ENCODE data around the gene DGKQ. TPM values are rescaled to one million over a fixed set of nuclear protein-coding genes. Genes with fewer than 3 reads are reported as not detected.

The DGKQ gene
- polyA plus RNA-seq, 2 of the 4 experiments (the other 2 are of a cell fraction), result 2.7 to 7.8 TPM

- ATAC-seq, result no peak
- FAIRE-seq, result no peak
- Histone ChIP-seq H3K9me3 (no peaks in the 10 kb centered on the region), H3K27ac (no peak overlapping the region), H3K4me2 (no peak overlapping the region), H3K4me1 (no peaks in the 10 kb centered on the region), H3K4me3 (no peak overlapping the region)
- WGBS (ENCODE audit: missing lambda C conversion rate), result 90% methylated on average over 4 of the region's 21 CpGs
- no peak for DNase-seq (ENCODE audit: low read depth in 1 of 2, low spot score in 1 of 2)
- ChIA-PET CTCF (no interaction called here), POLR2A (no interaction called here)
- TF ChIP-seq ZFP36 (IDR thresholded peaks at IDR 0.05; ENCODE audit: borderline replicate concordance, partially characterized antibody), result no peak
Measured at GRCh38 chr4:914531-914930, 58.8 kb downstream of the DGKQ start.

DNA sequence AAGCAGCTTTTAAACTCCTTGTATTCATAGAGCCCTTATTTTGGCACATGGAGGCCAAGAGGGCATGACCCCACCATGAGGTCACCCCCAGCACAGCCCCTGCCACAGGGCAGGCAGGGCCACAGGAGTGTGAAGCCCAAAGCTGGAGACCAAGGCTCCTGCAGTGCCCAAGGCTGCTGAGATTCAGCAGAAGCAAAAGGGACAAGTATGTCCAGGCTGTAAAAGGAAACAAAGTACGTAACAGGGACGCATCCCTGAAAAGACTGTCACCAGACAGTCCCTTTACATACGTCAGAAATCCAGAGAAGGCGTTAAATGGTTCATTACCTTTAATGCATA lies 60.1 kb downstream of the DGKQ start:
- Histone ChIP-seq H3K27ac (no peak overlapping the region), H3K4me1 (no peaks in the 10 kb centered on the region), H3K4me2 (no peak overlapping the region), H3K9me3 (no peaks in the 10 kb centered on the region), H3K4me3 (no peak overlapping the region)
- no peak for TF ChIP-seq JUNB (IDR thresholded peaks at IDR 0.05)
- no peak for TF ChIP-seq JUN (IDR thresholded peaks at IDR 0.05)
- no peak for TF ChIP-seq BHLHE40 (IDR thresholded peaks at IDR 0.05; ENCODE audit: low read depth, low read length)
- no peak for TF ChIP-seq CHD2 (IDR thresholded peaks at IDR 0.05; ENCODE audit: low read length, partially characterized antibody)
- TF ChIP-seq NPAS2 (CRISPR knock-in tag; IDR thresholded peaks at IDR 0.05; ENCODE audit: borderline replicate concordance), result no peak
- no peak for TF ChIP-seq HES2 (IDR thresholded peaks at IDR 0.05)
- ATAC-seq (no peak), FAIRE-seq (no peak), DNase-seq (ENCODE audit: low read depth in 1 of 2, low spot score in 1 of 2) (no peak)
- ChIA-PET CTCF (no interaction called here), POLR2A (no interaction called here)
- 90% methylated on average over 4 of the region's 4 CpGs for WGBS (ENCODE audit: missing lambda C conversion rate)

DNA sequence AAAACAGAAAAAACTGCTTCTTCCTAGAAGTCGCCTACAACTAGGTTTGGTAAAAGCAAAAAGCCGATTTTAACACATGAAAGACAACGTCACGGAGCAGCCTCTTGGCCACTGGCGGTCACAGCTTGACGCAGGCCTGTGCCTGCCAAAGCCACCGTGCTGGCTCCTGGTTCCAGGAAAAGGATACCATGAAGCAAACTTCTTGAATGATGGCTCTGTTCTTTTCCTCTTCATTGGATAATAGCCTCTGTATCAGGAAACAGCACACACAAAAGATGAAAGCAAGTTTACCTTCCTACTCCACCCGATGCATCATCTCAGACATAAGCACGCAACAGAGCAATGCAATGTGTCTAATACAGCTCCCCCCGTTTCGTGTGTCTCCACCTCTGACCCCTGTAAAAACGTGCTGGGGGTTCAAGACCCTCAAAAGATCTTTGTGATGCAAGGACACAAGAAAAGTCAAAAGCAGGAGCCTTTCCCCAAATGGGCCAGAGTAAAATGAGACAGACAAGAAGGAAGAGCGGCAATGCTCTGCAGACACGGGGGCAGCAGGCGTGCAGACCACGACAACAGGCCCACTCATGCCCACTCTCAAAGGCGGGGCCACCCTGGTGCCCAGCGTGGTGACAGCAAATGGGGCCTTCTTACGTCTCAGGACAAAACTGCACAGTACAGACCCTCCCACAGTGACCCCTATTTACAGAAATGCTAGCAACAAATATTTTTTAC lies 60.7 kb downstream of the DGKQ start:
- DNase-seq (ENCODE audit: low read depth in 1 of 2, low spot score in 1 of 2) (no peak), ATAC-seq (no peak), FAIRE-seq (no peak)
- H3K4me2 ChIP-seq, result no peak overlapping the region
- H3K4me3 ChIP-seq, result no peak overlapping the region
- TF ChIP-seq ZNF302 (CRISPR knock-in tag; IDR thresholded peaks at IDR 0.05) (no peak), ZSCAN20 (CRISPR knock-in tag; IDR thresholded peaks at IDR 0.05) (no peak), TP53 (CRISPR knock-in tag; IDR thresholded peaks at IDR 0.05) (no peak)
- CTCF ChIA-PET, result no interaction called here
- no peak overlapping the region for H3K27ac ChIP-seq
- POLR2A ChIA-PET, result no interaction called here
- H3K9me3 ChIP-seq, result no peaks in the 10 kb centered on the region
- H3K4me1 ChIP-seq, result no peaks in the 10 kb centered on the region
- WGBS (ENCODE audit: missing lambda C conversion rate), result 67% methylated on average over 19 of the region's 19 CpGs

DNA sequence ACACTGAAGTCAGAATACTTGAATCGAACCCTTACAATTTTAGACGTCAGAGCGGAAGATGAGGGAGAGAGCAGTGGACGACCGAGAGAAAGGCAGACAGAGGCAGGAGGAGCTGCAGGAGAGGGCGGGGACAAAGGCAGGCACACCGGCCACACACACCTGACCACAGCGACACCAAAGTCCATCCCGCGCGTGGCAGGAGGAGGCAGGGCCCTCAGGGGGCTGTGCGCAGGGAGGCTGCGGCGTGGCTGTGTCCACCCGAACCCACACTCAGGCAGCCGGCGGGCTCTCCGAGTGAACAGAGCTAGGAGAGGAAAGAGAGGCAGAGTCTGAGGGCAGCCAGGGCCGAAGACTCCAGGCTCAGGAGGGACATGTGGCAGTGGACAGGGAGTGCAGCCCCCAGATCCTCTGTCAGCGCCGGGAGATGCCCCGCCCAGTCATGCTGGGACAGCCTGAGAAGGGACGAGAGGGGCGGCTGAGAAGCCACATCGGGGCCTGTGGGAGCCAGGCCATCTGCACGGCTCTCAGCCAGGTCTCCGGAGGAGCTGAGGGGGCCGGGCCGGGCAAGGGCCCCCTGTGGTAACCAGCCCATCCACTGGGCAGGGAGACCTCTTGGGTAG lies 61.4 kb downstream of the DGKQ start:
- Histone ChIP-seq H3K9me3 (no peaks in the 10 kb centered on the region), H3K4me1 (no peaks in the 10 kb centered on the region), H3K4me2 (no peak overlapping the region), H3K27ac (no peak overlapping the region), H3K4me3 (no peak overlapping the region)
- ChIA-PET CTCF (no interaction called here), POLR2A (no interaction called here)
- DNase-seq (ENCODE audit: low read depth in 1 of 2, low spot score in 1 of 2), result no peak
- FAIRE-seq, result no peak
- whole genome bisulfite sequencing (ENCODE audit: missing lambda C conversion rate), result 92% methylated on average over 25 of the region's 29 CpGs
- no peak for TF ChIP-seq PHF8 (IDR thresholded peaks at IDR 0.05; ENCODE audit: borderline replicate concordance, low read depth)
- TF ChIP-seq ESRRA (IDR thresholded peaks at IDR 0.05; ENCODE audit: borderline replicate concordance, low read length), result no peak
- no peak for TF ChIP-seq TFCP2L1 (CRISPR knock-in tag; IDR thresholded peaks at IDR 0.05)
- TF ChIP-seq, protein P1, sequence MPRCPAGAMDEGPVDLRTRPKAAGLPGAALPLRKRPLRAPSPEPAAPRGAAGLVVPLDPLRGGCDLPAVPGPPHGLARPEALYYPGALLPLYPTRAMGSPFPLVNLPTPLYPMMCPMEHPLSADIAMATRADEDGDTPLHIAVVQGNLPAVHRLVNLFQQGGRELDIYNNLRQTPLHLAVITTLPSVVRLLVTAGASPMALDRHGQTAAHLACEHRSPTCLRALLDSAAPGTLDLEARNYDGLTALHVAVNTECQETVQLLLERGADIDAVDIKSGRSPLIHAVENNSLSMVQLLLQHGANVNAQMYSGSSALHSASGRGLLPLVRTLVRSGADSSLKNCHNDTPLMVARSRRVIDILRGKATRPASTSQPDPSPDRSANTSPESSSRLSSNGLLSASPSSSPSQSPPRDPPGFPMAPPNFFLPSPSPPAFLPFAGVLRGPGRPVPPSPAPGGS (IDR thresholded peaks at IDR 0.05), result no peak
- TF ChIP-seq GATA3 (IDR thresholded peaks at IDR 0.05; ENCODE audit: borderline replicate concordance), result no peak
- TF ChIP-seq HOXB13 (CRISPR knock-in tag; IDR thresholded peaks at IDR 0.05; ENCODE audit: low read depth), result no peak
- TF ChIP-seq, protein P2, sequence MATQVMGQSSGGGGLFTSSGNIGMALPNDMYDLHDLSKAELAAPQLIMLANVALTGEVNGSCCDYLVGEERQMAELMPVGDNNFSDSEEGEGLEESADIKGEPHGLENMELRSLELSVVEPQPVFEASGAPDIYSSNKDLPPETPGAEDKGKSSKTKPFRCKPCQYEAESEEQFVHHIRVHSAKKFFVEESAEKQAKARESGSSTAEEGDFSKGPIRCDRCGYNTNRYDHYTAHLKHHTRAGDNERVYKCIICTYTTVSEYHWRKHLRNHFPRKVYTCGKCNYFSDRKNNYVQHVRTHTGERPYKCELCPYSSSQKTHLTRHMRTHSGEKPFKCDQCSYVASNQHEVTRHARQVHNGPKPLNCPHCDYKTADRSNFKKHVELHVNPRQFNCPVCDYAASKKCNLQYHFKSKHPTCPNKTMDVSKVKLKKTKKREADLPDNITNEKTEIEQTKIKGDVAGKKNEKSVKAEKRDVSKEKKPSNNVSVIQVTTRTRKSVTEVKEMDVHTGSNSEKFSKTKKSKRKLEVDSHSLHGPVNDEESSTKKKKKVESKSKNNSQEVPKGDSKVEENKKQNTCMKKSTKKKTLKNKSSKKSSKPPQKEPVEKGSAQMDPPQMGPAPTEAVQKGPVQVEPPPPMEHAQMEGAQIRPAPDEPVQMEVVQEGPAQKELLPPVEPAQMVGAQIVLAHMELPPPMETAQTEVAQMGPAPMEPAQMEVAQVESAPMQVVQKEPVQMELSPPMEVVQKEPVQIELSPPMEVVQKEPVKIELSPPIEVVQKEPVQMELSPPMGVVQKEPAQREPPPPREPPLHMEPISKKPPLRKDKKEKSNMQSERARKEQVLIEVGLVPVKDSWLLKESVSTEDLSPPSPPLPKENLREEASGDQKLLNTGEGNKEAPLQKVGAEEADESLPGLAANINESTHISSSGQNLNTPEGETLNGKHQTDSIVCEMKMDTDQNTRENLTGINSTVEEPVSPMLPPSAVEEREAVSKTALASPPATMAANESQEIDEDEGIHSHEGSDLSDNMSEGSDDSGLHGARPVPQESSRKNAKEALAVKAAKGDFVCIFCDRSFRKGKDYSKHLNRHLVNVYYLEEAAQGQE (IDR thresholded peaks at IDR 0.05), result no peak
- no peak for TF ChIP-seq FOXS1 (CRISPR knock-in tag; IDR thresholded peaks at IDR 0.05)
- TF ChIP-seq CBX2 (IDR thresholded peaks at IDR 0.05; ENCODE audit: borderline replicate concordance, low read depth), result no peak
- no peak for TF ChIP-seq KDM1A (IDR thresholded peaks at IDR 0.05; ENCODE audit: low read depth)
- no peak for TF ChIP-seq CTCF (IDR thresholded peaks at IDR 0.05)
- TF ChIP-seq NFE2L2 (conservative IDR thresholded peaks at IDR 0.05; ENCODE audit: low read length), result no peak
- TF ChIP-seq RFX5 (IDR thresholded peaks at IDR 0.05), result no peak
- no peak for TF ChIP-seq NR3C1 (IDR thresholded peaks at IDR 0.05)
- no peak for TF ChIP-seq EHF (CRISPR knock-in tag; IDR thresholded peaks at IDR 0.05)
- no peak for ATAC-seq

Measured in A549 (cell line).